ENCODE measurements around the gene IQSEC1.

IQSEC1 gene

DNA sequence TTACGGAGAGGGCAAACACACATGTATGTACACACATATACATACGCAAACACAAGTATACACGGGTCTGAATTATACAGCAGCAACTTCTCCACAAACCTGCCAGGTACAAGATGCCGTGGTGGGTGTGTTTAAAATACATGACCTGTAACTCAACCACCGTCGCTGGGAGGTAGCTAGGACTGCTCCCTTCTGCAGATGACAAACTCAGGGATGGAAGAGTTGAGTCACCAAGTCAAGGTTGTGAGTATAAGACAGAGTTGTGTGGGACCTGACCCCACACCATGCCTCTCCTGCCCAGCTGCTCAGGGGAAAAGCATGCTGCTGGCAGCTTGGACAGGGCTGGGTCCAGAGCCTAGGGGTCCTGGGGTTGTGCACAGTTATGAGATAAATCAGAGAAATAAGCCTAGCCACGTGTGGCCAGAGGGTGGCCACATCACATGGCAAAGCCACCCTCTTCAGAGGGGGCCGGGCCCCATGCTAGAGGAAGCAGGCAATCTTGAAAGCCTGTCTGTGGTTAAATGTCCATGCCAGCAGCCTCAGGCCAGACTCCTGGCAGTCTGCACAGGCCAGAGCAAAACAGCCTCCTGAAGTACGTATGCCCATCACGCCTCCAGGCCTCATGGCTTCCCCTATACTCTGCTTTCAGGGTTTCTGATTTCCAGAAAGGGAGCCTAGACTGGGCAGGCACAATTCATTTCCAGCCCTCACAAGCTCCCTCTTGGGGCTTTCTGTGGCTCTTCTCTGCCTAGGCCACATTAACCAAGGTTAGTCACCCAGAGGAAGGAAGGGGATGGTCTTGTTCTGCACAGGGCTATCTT is 124.1 kb downstream of the IQSEC1 start:
- no peak for DNase-seq

DNA sequence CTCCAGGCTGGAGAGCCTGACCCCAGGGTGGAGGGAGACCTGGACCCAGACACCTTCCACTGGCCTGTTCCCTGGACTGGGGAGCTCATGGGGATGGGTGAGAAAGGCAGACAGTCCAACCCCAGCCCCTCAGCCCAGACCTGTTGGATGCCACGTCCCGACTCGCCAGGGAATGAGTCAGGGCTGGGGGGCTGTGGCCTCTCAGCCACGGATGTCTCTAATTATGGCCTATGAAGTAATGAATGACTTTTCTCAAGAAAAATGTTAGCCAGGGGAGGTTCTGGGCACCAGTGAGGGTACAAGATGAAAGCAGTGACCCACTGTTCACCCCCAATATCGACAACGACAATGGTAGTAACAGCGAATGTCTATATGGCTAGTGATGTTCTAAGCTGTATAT is 124.9 kb downstream of the IQSEC1 start:
- no peak for DNase-seq

GRCh38 chr3:12947504-12948369 is 125.5 kb downstream of the IQSEC1 start:
- DNase-seq, result no peak

- no peak for DNase-seq
These were observed 126.4 kb downstream of the IQSEC1 start for GRCh38 chr3:12946649-12947316.

DNA sequence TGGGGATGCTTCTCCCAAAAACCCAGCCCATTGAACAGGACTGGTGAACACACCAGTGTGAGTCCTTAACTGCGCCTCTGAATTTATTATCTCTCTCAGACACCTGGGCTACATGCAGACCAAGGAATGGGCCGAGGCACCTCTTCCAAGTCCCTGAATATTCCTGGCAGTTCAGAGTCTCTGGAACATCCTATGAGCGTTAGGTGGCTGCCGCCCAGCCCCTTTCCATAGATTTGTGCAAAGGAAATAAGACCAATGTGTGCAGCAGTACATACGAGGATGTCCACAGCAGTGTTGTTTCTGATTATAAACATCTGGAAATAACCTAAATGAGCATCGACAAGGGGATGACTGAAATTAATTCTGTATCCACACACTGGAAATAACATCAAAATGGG is 127.0 kb downstream of the IQSEC1 start:
- no peak for DNase-seq

DNA sequence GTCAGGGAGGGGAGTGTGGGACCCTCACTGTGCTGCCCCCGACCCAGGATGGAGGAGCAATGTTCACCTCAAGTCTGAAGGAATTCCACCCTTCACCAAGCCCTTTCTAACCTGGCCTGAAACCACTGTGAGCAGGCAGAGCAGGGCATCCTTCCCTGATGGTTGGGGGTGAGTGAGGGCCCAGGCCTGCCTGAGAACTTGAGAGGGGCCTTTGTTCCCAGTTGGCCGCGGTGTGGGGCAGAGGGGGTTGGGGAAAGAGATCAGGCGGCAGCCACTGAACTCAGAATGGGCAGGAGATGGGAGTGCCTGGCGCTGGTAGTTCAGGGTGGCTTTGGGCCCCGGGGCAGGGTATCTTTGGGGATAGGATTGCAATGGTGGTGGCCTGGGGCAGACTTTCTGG is 128.4 kb downstream of the IQSEC1 start:
- no peak for DNase-seq

- no peak for DNase-seq
These were observed 128.8 kb downstream of the IQSEC1 start for GRCh38 chr3:12944413-12944812.

DNA sequence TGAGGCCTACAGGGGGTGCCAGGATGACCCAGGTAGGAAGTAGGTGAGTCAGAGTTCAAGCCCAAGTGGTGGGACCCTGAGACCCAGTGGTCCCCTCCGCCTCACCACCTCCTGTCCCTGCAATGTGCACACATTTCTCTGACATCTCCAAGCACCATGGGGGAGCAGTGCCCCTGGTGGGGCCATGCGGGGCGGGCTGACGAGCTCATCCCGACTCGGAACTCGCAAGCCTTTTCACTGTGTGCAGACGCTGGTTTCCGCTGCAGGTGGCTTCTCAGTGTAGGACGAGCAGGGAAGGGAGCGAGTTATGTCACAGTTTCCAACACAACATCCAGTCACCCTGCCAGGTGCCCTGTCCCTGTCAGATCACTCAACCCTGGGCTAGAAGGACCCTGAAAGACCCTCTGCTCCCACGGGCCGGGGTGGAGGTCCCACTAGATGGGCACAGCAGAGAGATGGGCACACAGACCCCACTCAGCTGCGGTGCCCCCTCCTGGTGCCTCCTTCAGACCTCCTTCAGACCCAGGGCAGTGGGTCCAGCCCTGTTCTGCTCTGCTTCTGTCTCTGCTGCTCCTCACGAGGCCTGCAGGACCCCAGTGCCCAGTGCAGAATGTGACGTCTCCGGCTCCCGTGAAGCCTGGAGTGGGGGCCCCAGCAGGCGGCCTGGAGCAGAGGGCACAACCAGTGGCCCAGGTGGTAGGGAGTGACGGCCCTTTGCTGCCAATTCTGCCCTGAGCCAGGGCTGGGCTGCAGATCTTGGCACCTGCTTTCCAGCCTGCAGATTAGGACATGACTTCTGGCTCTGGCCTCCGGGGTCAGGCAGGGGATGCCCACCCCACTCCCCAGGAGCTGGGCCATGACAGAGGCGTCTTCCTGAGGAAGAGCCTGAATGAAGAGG is 129.9 kb downstream of the IQSEC1 start:
- DNase-seq, result no peak

DNA sequence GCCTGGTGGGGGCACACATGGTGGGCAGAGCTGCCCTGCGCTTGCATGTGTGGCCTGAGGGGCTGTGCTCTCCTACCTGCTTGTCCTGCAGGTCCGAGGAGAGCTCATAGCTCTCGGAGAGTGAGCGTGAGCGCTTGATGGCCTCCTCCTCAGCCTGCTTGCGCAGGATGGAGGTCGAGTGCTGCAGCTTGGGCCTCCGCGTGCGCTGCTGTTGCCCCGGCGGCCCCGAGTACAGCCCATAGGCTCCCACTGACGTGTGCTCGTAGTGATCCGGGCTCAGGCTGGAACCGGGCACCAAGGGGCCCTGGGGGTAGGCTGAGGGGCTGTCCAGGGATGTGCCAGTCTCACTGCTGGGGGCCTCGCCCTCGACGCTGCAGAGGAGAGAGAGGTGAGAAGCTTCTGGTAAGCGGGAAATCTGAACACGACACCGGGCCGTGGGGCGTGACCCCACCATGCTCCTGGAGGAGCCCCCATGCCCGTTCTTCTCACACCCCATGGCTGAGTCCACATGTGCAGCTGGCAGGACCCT is 131.7 kb downstream of the IQSEC1 start:
- DNase-seq, result no peak

- no peak for DNase-seq
These were observed 132.4 kb downstream of the IQSEC1 start for GRCh38 chr3:12940854-12941253.

GRCh38 chr3:12939137-12939536 is 134.1 kb downstream of the IQSEC1 start:
- no peak for DNase-seq

DNA sequence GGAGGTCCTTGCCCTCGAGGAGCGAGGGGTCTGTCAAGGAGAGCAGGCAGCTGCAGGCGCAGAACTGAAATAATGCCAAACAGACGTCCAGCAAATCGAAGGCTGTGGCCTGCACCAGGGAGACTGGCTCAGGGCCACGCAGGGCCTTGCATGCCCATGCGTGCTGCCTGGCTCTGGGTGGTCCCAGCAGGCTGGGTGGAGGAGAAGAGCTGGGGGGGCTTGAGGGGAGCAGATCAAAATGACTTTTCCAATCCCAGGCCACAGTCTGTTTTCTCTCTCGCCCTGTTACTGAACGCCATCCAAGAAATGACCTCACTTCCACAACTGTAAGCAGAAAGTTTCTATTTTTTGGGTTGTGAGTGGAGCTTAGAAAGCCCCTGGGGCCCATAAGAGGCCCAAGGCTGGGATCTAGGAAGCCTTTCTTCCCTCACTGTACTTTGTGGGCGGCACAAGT is 134.9 kb downstream of the IQSEC1 start:
- no peak for DNase-seq

GRCh38 chr3:12935861-12936830 is 137.1 kb downstream of the IQSEC1 start:
- no peak for DNase-seq

DNA sequence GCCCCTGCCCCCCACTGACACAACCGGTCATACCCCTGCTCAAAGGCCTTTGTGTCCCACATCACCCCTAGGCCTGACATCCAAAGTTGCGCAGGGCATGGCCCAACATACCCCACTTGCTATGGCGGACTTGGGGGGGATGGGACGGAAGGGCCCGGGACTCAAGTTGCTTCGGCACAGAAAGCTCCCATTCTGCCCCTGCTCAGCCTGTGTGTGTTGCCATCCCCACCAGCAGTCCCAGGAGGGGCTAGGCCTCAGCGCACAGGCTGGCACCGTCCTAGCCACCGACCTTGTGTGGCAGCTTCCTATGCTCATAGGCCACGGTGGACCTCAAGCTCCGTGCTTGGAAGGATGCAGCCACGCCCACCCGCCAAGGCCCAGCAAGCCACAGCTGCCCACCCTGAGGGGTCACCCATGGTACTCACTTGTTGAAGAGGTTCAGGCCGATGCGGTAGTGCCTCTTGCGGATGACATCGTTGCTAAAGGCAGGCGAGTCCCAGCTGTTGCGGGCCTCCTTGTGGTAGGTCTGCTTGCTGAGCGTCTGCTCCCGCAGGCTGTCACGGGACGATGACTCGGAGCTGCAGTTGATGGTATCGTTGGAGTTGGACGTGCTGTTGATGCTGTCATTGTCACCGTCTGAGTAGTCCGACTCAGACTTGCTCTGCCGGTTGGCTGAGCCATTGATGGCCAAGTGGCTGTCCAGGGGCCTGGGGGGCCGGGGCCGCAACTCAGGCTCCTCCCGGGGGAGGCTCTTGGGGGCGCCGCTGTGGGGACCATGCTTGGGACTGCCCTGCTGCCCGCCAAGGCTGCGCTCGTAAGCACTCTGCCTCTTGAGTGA is 138.0 kb downstream of the IQSEC1 start:
- DNase-seq, result no peak

DNA sequence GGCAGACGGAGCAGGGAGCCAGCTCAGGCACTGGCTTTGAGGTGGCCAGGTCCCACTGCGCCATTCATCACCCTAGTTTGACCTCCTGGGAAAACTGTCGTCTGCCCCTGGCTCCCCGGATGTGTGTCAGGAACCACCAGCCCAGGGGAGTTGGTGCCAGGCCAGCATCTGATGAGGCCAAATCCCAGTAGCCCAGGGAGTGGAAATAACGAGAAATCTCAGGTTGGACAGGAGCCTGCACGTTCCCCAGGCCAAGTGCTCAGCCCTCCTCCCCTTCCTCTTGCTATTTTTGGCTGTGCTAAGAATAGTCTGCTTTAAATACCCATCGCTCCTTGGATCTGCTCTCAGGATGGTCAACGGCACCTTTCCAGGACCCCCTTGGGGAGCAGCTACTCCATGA is 138.8 kb downstream of the IQSEC1 start:
- DNase-seq, result no peak

- DNase-seq, result no peak
These were observed 139.3 kb downstream of the IQSEC1 start for GRCh38 chr3:12933901-12934300.

- no peak for DNase-seq
These were observed 140.5 kb downstream of the IQSEC1 start for GRCh38 chr3:12932754-12933153.

GRCh38 chr3:12932347-12932746 is 140.9 kb downstream of the IQSEC1 start:
- no peak for DNase-seq

- no peak for DNase-seq
These were observed 141.8 kb downstream of the IQSEC1 start for GRCh38 chr3:12931273-12931905.

All from NCI-H1417 (cell line).